ENCODE data around the gene SLC29A2.
"Not testable (repeated sequence)": the region's sequence is repeated elsewhere in the genome, so short reads cannot be mapped to it uniquely, and the experiment has no call there.

SLC29A2 gene

GRCh38 chr11:66380264-66380663 is 8.7 kb upstream of the SLC29A2 start:
- H3K27ac ChIP-seq (ENCODE audit: extremely low read depth, low read depth, low read length); H3K36me3 ChIP-seq (ENCODE audit: control insufficient read depth in 2 of 2, insufficient read depth in 1 of 2, low read length in 2 of 2); H3K9me3 ChIP-seq (ENCODE audit: control insufficient read depth, insufficient read depth, low read depth, low read length); H3K4me3 ChIP-seq (ENCODE audit: low read depth, low read length); H3K4me1 ChIP-seq (ENCODE audit: control insufficient read depth, insufficient read depth, low read length): not testable (repeated sequence)
- ChIA-PET POLR2A (interaction anchor here (1.1 kb wide), 1 partner anchor 8 kb away, joined by 7 read pairs; the partner anchor contains the start of gene SLC29A2), CTCF (interaction anchor here (1.1 to 2.2 kb wide), 4 partner anchors 8 to 69 kb away, joined by 3 to 17 read pairs (median 6); no protein-coding TSS in a partner anchor)
- TF ChIP-seq OSR2 (tag by site-specific recombination; IDR thresholded peaks at IDR 0.05) (peak; percentile 95), ZNF600 (tag by site-specific recombination; IDR thresholded peaks at IDR 0.05) (peak; percentile 65; the same call in 1 of the 2 replicates), EGR2 (tag by site-specific recombination; IDR thresholded peaks at IDR 0.05; ENCODE audit: low read depth) (0 out of 2 replicates have a peak, but pooled peaks have one; percentile 11), ZBTB44 (tag by site-specific recombination; IDR thresholded peaks at IDR 0.05) (0 out of 2 replicates have a peak, but pooled peaks have one; percentile 9), ZNF394 (tag by site-specific recombination; IDR thresholded peaks at IDR 0.05; ENCODE audit: borderline replicate concordance) (peak; percentile 61; the same call in 1 of the 2 replicates)

DNA sequence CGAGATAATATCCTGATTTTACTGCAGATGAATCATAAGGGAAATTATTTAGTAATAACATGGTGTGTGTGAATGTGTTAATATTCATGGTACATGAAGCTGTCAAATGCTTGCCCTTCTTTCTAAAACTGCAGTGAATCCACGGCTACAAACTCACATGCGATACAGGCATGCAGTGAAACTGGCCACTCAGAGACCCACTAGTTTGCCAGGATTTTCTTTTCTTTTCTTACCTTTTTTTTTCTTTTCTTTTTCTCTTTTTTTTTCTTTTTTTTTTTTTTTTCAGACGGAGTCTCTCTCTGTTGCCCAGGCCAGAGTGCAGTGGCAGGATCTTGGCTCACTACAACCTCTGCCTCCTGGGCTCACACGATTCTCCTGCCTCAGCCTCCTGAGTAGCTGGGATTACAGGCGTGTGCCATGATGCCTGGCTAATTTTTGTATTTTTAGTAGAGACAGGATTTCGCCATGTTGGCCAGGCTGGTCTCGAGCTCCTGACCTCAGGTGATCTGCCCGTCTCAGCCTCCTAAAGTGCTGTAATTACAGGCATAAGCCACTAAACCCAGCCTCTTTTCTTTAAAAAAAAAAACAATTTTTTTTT is 2.2 kb upstream of the SLC29A2 start:
- CTCF ChIA-PET, result interaction anchor here (1.5 to 6.5 kb wide), 2 partner anchors 13 to 15 kb away, joined by 4 to 41 read pairs; no protein-coding TSS in a partner anchor

GRCh38 chr11:66373265-66373664 is 1.7 kb upstream of the SLC29A2 start:
- ChIA-PET POLR2A (no interaction called here), CTCF (interaction anchor here (1.5 to 6.5 kb wide), 2 partner anchors 13 to 16 kb away, joined by 4 to 41 read pairs; no protein-coding TSS in a partner anchor)
- Histone ChIP-seq H3K4me3 (ENCODE audit: low read depth, low read length) (no peak overlapping the region), H3K4me1 (ENCODE audit: control insufficient read depth, insufficient read depth, low read length) (no peaks in the 10 kb centered on the region), H3K27ac (ENCODE audit: extremely low read depth, low read depth, low read length) (no peak overlapping the region), H3K9me3 (ENCODE audit: control insufficient read depth, insufficient read depth, low read depth, low read length) (no peaks in the 10 kb centered on the region), H3K36me3 (ENCODE audit: control insufficient read depth in 2 of 2, insufficient read depth in 1 of 2, low read length in 2 of 2) (peaks cover 0 to 14% of the 10 kb centered on the region in 2 experiments; a peak in 1 of 3 replicates)
- TF ChIP-seq ZNF792 (tag by site-specific recombination; IDR thresholded peaks at IDR 0.05) (no peak), ZNF341 (tag by site-specific recombination; IDR thresholded peaks at IDR 0.05; ENCODE audit: low read depth) (peak; percentile 86), ZNF121 (tag by site-specific recombination; IDR thresholded peaks at IDR 0.05) (no peak), ZNF530 (tag by site-specific recombination; IDR thresholded peaks at IDR 0.05; ENCODE audit: low read depth) (no peak), ZNF548 (tag by site-specific recombination; IDR thresholded peaks at IDR 0.05) (no peak), SALL2 (tag by site-specific recombination; IDR thresholded peaks at IDR 0.05; ENCODE audit: borderline replicate concordance) (no peak), ZNF623 (tag by site-specific recombination; IDR thresholded peaks at IDR 0.05) (no peak), ZEB2 (tag by site-specific recombination; IDR thresholded peaks at IDR 0.05) (peak; percentile 30; the same call in 1 of the 2 replicates), ZBTB7A (tag by site-specific recombination; IDR thresholded peaks at IDR 0.05; ENCODE audit: low read depth) (no peak), ZNF514 (tag by site-specific recombination; IDR thresholded peaks at IDR 0.05) (no peak), ATF2 (tag by site-specific recombination; IDR thresholded peaks at IDR 0.05; ENCODE audit: low read depth) (no peak), ZNF488 (tag by site-specific recombination; IDR thresholded peaks at IDR 0.05) (no peak), ZBTB48 (tag by site-specific recombination; IDR thresholded peaks at IDR 0.05) (peak; percentile 99)
- TF ChIP-seq, protein P1, sequence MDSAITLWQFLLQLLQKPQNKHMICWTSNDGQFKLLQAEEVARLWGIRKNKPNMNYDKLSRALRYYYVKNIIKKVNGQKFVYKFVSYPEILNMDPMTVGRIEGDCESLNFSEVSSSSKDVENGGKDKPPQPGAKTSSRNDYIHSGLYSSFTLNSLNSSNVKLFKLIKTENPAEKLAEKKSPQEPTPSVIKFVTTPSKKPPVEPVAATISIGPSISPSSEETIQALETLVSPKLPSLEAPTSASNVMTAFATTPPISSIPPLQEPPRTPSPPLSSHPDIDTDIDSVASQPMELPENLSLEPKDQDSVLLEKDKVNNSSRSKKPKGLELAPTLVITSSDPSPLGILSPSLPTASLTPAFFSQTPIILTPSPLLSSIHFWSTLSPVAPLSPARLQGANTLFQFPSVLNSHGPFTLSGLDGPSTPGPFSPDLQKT (IDR thresholded peaks at IDR 0.05; ENCODE audit: borderline replicate concordance, low read depth, low read length), result no peak
- TF ChIP-seq, protein P2, sequence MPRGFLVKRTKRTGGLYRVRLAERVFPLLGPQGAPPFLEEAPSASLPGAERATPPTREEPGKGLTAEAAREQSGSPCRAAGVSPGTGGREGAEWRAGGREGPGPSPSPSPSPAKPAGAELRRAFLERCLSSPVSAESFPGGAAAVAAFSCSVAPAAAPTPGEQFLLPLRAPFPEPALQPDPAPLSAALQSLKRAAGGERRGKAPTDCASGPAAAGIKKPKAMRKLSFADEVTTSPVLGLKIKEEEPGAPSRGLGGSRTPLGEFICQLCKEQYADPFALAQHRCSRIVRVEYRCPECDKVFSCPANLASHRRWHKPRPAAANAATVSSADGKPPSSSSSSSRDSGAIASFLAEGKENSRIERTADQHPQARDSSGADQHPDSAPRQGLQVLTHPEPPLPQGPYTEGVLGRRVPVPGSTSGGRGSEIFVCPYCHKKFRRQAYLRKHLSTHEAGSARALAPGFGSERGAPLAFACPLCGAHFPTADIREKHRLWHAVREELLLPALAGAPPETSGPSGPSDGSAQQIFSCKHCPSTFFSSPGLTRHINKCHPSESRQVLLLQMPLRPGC (tag by site-specific recombination; IDR thresholded peaks at IDR 0.05), result no peak

More for the DNA sequence above, 2.2 kb upstream of the SLC29A2 start:
- not testable (repeated sequence) for H3K4me1 ChIP-seq (ENCODE audit: control insufficient read depth, insufficient read depth, low read length); H3K9me3 ChIP-seq (ENCODE audit: control insufficient read depth, insufficient read depth, low read depth, low read length); H3K36me3 ChIP-seq (ENCODE audit: control insufficient read depth in 2 of 2, insufficient read depth in 1 of 2, low read length in 2 of 2); H3K4me3 ChIP-seq (ENCODE audit: low read depth, low read length); H3K27ac ChIP-seq (ENCODE audit: extremely low read depth, low read depth, low read length)
- POLR2A ChIA-PET, result interaction anchor here (0.6 kb wide), 1 partner anchor 10 kb away, joined by 13 read pairs; no protein-coding TSS in a partner anchor
- 0 out of 2 replicates have a peak, but pooled peaks have one; percentile 16 for TF ChIP-seq PRDM1 (tag by site-specific recombination; IDR thresholded peaks at IDR 0.05)
- TF ChIP-seq, protein P3, sequence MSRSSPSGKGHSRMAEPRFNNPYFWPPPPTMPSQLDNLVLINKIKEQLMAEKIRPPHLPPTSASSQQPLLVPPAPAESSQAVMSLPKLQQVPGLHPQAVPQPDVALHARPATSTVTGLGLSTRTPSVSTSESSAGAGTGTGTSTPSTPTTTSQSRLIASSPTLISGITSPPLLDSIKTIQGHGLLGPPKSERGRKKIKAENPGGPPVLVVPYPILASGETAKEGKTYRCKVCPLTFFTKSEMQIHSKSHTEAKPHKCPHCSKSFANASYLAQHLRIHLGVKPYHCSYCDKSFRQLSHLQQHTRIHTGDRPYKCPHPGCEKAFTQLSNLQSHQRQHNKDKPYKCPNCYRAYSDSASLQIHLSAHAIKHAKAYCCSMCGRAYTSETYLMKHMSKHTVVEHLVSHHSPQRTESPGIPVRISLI (tag by site-specific recombination; IDR thresholded peaks at IDR 0.05), result 0 out of 2 replicates have a peak, but pooled peaks have one; percentile 54
- peak; percentile 69 for TF ChIP-seq ZNF335 (tag by site-specific recombination; conservative IDR thresholded peaks at IDR 0.05)

Data from HEK293 (cell line).